ENCODE measurements around the gene AMMECR1L.
"Not testable (repeated sequence)": the region's sequence is repeated elsewhere in the genome, so short reads cannot be mapped to it uniquely, and the experiment has no call there.

AMMECR1L gene

GRCh38 chr2:127885780-127886592 lies at the start of gene AMMECR1L:
AMMECR1L (minus strand) TSS chr2:127885956; CDS start chr2:127874234, 11,722 bp downstream.
- peak; percentile 68 to 74 for DNase-seq

- DNase-seq = no peak
These were observed 49.6 kb upstream of the AMMECR1L start for GRCh38 chr2:127935337-127935736.

- no peak for DNase-seq
These were observed 46.6 kb upstream of the AMMECR1L start for GRCh38 chr2:127932199-127932876.

- DNase-seq = no peak
These were observed 43.7 kb upstream of the AMMECR1L start for GRCh38 chr2:127929449-127929848.

- DNase-seq = no peak
These were observed 41.6 kb upstream of the AMMECR1L start for GRCh38 chr2:127927384-127927783.

GRCh38 chr2:127917916-127918315 lies 32.2 kb upstream of the AMMECR1L start:
- DNase-seq = no peak

- DNase-seq = no peak
These were observed 28.2 kb upstream of the AMMECR1L start for GRCh38 chr2:127913808-127914457.

- no peak for DNase-seq
These were observed 26.0 kb upstream of the AMMECR1L start for GRCh38 chr2:127911737-127912136.

GRCh38 chr2:127910415-127910814 lies 24.7 kb upstream of the AMMECR1L start:
- no peak for DNase-seq

- DNase-seq = no peak
These were observed 23.3 kb upstream of the AMMECR1L start for GRCh38 chr2:127909019-127909418.

GRCh38 chr2:127907733-127908400 lies 22.1 kb upstream of the AMMECR1L start:
- not testable (repeated sequence) for DNase-seq

- no peak for DNase-seq
These were observed 20.6 kb upstream of the AMMECR1L start for GRCh38 chr2:127906206-127906926.

GRCh38 chr2:127901339-127902056 lies 15.7 kb upstream of the AMMECR1L start:
- DNase-seq = no peak

GRCh38 chr2:127897531-127898211 lies 11.9 kb upstream of the AMMECR1L start:
- no peak for DNase-seq

- DNase-seq = no peak
These were observed 7.7 kb upstream of the AMMECR1L start for GRCh38 chr2:127893494-127893893.

GRCh38 chr2:127893033-127893432 lies 7.3 kb upstream of the AMMECR1L start:
- no peak for DNase-seq

GRCh38 chr2:127891811-127892210 lies 6.1 kb upstream of the AMMECR1L start:
- no peak for DNase-seq

GRCh38 chr2:127890756-127891155 lies 5.0 kb upstream of the AMMECR1L start:
- not testable (repeated sequence) for DNase-seq

- no peak for DNase-seq
These were observed 3.0 kb upstream of the AMMECR1L start for GRCh38 chr2:127888772-127889171.

- no peak for DNase-seq
These were observed 2.0 kb upstream of the AMMECR1L start for GRCh38 chr2:127887776-127888130.

GRCh38 chr2:127887082-127887775 lies 1.5 kb upstream of the AMMECR1L start:
- DNase-seq = no peak

Data from activated CD4-positive, alpha-beta T cell treated with anti-CD3 and anti-CD28 coated beads, Interleukin-2, amount 50 U/mL, for 48 hours (primary cell).